GM21390 (cell line): ENCODE results near the gene KIRREL1.

Source experiments
- ATAC-seq: cut with Tn5 transposase; IDR thresholded peaks from one replicate; pipeline ENCODE4 v1.9.1; 2021; ENCODE audit not compliant: unreplicated experiment

Gene KIRREL1

GRCh38 chr1:158067662-158068061 is 74.2 kb downstream of the KIRREL1 start:
- no peak for ATAC-seq

- ATAC-seq = no peak
Observed at GRCh38 chr1:158068918-158069317, 75.5 kb downstream of the KIRREL1 start.

- no peak for ATAC-seq
Observed at GRCh38 chr1:158071138-158071537, 77.7 kb downstream of the KIRREL1 start.

DNA sequence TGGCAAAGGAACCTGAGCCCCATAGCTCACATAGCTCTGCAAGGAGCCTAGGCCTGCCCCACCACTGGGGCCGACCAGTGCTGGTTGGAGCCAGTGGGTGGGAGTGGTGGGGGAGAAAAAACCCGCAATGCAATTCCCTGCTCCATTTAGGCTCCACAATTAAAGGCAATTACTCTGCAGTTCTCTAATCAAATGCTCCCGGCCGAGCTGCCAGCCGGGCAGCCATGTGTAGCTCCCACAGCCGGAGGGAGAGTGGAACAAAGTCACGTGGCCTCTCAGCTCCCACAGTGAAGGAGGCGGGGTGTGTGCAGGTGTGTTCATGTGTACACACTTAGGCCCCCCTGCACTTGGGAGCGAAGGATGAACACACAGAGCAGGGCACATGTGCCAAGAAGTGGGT is 81.6 kb downstream of the KIRREL1 start:
- no peak for ATAC-seq

- no peak for ATAC-seq
Observed at GRCh38 chr1:158076441-158076840, 83.0 kb downstream of the KIRREL1 start.

DNA sequence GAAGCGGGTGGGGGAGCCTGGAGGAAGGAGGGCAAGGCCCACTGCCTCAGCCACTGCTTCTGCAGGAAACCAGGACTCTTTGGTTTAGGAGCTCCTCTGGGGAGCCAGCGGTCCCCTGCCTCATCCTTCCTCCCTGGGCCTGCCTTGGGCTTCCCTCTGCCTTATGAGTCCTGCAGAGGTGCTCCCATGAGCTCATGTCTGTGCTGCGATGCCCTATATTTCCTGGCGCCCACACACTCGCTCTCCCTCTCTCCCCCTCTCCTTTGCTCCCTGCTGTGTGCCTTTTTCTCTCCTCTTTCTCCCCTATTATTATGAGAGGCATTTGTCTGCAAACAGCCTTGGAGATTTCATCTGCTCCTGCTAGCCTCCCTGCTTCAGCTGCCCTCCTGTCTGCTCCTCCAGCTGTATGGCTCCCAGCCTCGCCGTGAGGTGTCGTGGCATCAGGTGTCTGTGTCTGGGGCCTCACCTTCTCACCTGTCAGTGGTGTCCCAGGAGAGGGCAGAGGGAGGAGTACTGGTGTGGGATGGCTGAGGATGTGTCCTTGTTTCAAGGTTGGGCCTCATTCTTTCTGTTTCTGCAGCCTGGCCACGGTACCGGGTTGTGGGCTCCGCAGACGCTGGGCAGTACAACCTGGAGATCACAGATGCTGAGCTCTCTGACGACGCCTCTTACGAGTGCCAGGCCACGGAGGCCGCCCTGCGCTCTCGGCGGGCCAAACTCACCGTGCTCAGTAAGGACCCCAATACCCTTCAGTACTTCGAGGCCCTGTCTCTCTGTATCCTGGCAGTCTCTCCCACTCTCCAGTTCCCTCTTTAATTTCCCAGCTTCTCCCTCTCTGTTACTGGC is 84.2 kb downstream of the KIRREL1 start:
- no peak for ATAC-seq

DNA sequence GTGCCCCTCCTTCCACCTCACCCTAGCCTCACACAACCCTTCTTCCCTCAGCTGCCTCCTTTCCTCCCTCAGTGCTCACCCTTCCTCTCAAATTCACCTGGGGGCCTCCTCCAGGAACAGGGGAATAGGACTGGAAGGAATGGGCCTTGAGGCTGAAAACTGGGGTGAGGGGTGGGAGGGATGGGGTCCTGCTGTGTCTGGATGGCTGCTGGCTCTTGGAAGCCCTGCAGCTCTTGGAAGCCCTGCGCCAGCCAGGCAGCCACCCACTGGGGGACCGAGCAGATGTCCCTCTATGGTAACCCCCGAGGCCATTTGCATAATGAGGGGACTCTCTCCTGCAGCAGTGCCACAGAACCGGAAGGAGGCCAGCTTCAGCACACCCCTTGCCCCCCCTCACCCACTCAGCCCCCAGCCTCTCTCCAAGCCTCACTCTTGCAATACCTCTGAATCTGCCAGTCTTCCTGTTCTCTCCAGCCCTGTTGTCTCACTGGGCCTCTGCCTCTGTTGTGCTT is 85.2 kb downstream of the KIRREL1 start:
- ATAC-seq = no peak

GRCh38 chr1:158080066-158080465 is 86.6 kb downstream of the KIRREL1 start:
- ATAC-seq = no peak

GRCh38 chr1:158084336-158084735 is 90.9 kb downstream of the KIRREL1 start:
- ATAC-seq = no peak

GRCh38 chr1:158084747-158085146 is 91.3 kb downstream of the KIRREL1 start:
- no peak for ATAC-seq

- ATAC-seq = peak; percentile 57
Observed at GRCh38 chr1:158087320-158087927, 94.0 kb downstream of the KIRREL1 start.

GRCh38 chr1:158089476-158089875 is 96.0 kb downstream of the KIRREL1 start:
- ATAC-seq = no peak

GRCh38 chr1:158089925-158090637 is 96.6 kb downstream of the KIRREL1 start:
- no peak for ATAC-seq

- ATAC-seq = no peak
Observed at GRCh38 chr1:158093376-158093775, 99.9 kb downstream of the KIRREL1 start.

DNA sequence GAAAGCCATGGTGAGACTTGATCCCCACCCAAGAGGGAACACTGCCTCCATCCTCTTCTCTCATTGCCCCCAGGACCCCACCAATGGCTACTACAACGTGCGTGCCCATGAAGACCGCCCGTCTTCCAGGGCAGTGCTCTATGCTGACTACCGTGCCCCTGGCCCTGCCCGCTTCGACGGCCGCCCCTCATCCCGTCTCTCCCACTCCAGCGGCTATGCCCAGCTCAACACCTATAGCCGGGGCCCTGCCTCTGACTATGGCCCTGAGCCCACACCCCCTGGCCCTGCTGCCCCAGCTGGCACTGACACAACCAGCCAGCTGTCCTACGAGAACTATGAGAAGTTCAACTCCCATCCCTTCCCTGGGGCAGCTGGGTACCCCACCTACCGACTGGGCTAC is 101.1 kb downstream of the KIRREL1 start:
- no peak for ATAC-seq

- no peak for ATAC-seq
Observed at GRCh38 chr1:158095737-158096335, 102.4 kb downstream of the KIRREL1 start.

- no peak for ATAC-seq
Observed at GRCh38 chr1:158098256-158098655, 104.8 kb downstream of the KIRREL1 start.

- ATAC-seq = no peak
Observed at GRCh38 chr1:158099185-158099584, 105.7 kb downstream of the KIRREL1 start.

GRCh38 chr1:158100498-158100897 is 107.1 kb downstream of the KIRREL1 start:
- ATAC-seq = no peak

DNA sequence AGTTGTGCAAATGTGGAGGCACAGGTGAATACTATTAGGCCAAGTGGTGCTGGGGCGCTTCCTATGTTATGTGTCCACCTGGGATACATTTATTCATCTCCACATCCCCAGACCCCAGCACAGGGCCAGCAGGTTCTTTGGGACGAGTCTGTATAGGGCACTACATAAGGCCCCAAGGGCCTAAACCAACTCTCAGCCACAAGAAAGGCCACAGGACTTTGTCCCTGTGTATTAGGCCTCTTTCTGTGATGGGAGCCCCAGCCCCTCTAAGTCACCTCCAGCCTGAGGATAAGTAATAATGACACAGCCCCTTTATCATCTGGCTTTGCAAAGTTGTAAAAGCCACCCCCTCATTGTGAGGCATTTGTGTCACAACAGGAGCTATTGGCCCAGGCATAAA is 108.0 kb downstream of the KIRREL1 start:
- no peak for ATAC-seq

DNA sequence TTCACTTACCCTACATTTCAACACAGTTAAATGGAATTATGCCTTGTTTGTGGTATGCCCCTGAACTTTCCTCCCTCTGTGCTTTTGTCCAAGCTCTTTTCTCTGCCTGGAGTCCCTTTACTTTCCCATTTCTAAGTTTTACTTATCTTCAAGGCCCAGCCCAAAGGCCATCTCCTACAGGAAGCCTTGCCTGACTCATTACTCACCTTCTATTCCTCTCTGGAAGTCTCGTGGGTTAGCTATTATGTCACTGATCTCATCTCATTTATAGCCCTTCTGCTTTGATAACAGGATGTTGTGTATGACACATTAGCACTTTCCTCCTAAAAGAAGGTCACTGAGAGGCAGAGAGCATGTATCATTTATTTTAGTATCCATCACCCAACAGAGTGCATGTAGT is 108.5 kb downstream of the KIRREL1 start:
- ATAC-seq = no peak
